NB4 (cell line): ENCODE data around the gene SYCP2L.

ENCODE experiments used
- MYC ChIP-seq: IDR thresholded peaks from 2 replicates; pipeline ENCODE4 v1.6.1; 2011; ENCODE audit warnings: low read depth, low read length
- POLR2A ChIP-seq: IDR thresholded peaks from 2 replicates; pipeline ENCODE4 v1.6.1; 2011; ENCODE audit warnings: mild to moderate bottlenecking; ENCODE audit not compliant: insufficient read length; ENCODE audit errors: extremely low read depth
- TF ChIP-seq, protein P1 (sequence below): IDR thresholded peaks from one replicate; pipeline ENCODE4 v1.5.1; 2012; ENCODE audit warnings: low read depth, low read length

DNA sequence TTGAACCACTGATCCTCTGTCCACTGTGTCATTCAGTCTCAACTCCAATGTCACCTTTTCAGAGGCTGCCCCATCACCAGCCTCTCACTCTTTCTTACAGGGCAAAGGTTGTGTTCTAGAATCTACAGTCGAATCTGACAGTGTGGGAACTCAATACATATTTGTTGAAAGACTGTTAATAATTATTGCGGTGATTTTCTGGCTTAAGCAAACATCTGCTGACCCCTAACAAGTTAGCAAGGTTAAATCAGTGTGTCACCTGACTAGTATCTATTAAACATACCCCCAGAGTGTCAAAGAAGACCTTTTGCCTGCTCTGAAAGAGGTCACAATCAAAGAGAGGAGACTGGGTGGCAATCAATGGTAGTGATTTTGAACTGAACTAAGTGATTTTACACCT lies 115.3 kb downstream of the SYCP2L start:
- TF ChIP-seq, protein P1, sequence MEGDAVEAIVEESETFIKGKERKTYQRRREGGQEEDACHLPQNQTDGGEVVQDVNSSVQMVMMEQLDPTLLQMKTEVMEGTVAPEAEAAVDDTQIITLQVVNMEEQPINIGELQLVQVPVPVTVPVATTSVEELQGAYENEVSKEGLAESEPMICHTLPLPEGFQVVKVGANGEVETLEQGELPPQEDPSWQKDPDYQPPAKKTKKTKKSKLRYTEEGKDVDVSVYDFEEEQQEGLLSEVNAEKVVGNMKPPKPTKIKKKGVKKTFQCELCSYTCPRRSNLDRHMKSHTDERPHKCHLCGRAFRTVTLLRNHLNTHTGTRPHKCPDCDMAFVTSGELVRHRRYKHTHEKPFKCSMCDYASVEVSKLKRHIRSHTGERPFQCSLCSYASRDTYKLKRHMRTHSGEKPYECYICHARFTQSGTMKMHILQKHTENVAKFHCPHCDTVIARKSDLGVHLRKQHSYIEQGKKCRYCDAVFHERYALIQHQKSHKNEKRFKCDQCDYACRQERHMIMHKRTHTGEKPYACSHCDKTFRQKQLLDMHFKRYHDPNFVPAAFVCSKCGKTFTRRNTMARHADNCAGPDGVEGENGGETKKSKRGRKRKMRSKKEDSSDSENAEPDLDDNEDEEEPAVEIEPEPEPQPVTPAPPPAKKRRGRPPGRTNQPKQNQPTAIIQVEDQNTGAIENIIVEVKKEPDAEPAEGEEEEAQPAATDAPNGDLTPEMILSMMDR, result no peak
- TF ChIP-seq POLR2A, result no peak
- no peak for TF ChIP-seq MYC
